ENCODE measurements around the gene DGAT2. TPM values are rescaled to one million over a fixed set of nuclear protein-coding genes. Genes with fewer than 3 reads are reported as not detected.
"Not testable (repeated sequence)": the region's sequence is repeated elsewhere in the genome, so short reads cannot be mapped to it uniquely, and the experiment has no call there.

DGAT2 gene
- total RNA-seq, 1 donor from 2014 or later: 2.6 TPM

- no peak for DNase-seq (ENCODE audit: low read depth)
- no peak for FAIRE-seq
- no peaks in the 10 kb centered on the region for H3K27me3 ChIP-seq (ENCODE audit: control insufficient read depth, insufficient read depth, low read length)
- TF ChIP-seq CTCF (IDR thresholded peaks at IDR 0.05; ENCODE audit: insufficient read depth, low read length, severe bottlenecking): no peak
- no peaks in the 10 kb centered on the region for H3K36me3 ChIP-seq (ENCODE audit: control insufficient read depth, insufficient read depth, low read length)
- no peak overlapping the region for H3K4me3 ChIP-seq (ENCODE audit: low read depth, low read length)
These were observed 33.9 kb upstream of the DGAT2 start for GRCh38 chr11:75734491-75735180.

DNA sequence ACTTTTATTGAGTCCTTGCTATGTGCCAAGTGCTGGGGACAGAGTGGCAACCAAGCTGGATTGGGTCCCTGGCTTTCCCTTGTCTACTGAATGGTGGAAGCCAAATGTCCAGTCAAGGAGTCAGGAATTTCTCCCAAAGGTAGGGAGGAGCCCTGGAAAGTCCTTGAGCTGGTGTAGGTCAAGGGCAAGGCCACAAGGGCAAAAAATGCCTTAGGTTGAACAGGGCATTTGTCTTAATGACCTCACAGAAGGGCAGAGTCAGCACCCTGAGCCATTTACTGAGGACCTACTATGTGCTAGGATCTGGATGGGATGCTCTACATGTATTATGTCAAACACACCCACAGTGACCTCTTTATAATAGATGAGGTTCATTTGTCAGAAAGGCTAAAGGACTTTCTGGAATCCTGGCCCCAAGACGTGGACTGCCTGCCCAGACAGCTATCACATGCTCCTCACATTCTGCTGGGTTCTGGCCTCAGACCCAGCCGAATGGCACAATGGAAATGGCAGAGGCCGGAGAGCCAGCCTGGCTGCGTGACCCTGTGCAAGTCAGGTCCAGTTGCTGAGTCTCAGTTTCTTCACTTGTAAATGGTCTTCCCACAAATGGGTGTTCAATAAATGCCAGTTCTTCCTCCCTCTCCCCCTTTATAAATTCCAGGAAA is 33.3 kb upstream of the DGAT2 start:
- Histone ChIP-seq H3K36me3 (ENCODE audit: control insufficient read depth, insufficient read depth, low read length) (no peaks in the 10 kb centered on the region), H3K4me3 (ENCODE audit: low read depth, low read length) (no peak overlapping the region), H3K27me3 (ENCODE audit: control insufficient read depth, insufficient read depth, low read length) (no peaks in the 10 kb centered on the region)
- FAIRE-seq: no peak
- TF ChIP-seq CTCF (IDR thresholded peaks at IDR 0.05; ENCODE audit: insufficient read depth, low read length, severe bottlenecking): no peak
- no peak for DNase-seq (ENCODE audit: low read depth)

DNA sequence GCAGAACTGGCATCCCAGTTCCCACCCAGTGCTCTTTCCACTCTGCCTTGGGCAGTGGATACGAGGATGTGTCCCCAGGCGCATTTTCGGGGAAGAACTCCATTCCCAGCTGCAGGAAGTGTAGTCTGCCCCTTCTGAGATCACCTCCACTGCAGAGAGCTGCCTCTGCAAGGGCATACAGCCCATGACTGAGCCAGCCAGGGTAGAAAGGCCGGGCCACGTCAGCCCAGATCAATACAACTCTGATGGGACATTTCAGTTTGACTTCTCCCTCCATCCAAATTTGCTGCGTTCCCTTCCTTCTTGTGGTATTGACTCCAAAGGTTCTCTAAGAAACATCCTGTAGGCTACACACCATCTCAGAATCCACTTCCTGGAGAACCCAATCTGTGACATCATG is 31.3 kb upstream of the DGAT2 start:
- H3K36me3 ChIP-seq (ENCODE audit: control insufficient read depth, insufficient read depth, low read length): no peaks in the 10 kb centered on the region
- no peaks in the 10 kb centered on the region for H3K27me3 ChIP-seq (ENCODE audit: control insufficient read depth, insufficient read depth, low read length)
- no peak for DNase-seq (ENCODE audit: low read depth)
- no peak for FAIRE-seq
- TF ChIP-seq CTCF (IDR thresholded peaks at IDR 0.05; ENCODE audit: insufficient read depth, low read length, severe bottlenecking): no peak
- H3K4me3 ChIP-seq (ENCODE audit: low read depth, low read length): no peak overlapping the region

- FAIRE-seq: no peak
- H3K36me3 ChIP-seq (ENCODE audit: control insufficient read depth, insufficient read depth, low read length): no peaks in the 10 kb centered on the region
- DNase-seq (ENCODE audit: low read depth): no peak
- H3K27me3 ChIP-seq (ENCODE audit: control insufficient read depth, insufficient read depth, low read length): no peaks in the 10 kb centered on the region
- H3K4me3 ChIP-seq (ENCODE audit: low read depth, low read length): no peak overlapping the region
- no peak for TF ChIP-seq CTCF (IDR thresholded peaks at IDR 0.05; ENCODE audit: insufficient read depth, low read length, severe bottlenecking)
These were observed 27.9 kb upstream of the DGAT2 start for GRCh38 chr11:75740681-75741080.

DNA sequence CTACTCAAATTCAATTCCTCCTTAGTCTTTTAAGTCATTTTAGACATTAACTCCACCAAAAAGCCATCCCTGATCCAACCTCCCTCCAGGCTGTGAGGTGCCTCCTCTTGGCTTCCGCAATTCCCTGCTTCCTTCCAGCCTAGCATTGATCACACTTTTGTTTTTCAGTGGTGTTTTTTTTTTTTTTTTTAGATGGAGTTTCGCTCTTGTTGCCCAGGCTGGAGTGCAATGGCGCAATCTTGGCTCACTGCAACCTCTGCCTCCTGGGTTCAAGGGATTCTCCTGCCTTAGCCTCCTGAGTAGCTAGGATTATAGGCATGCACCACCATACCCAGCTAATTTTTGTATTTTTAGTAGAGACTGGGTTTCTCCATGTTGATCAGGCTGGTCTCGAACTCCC is 25.4 kb upstream of the DGAT2 start:
- not testable (repeated sequence) for H3K4me3 ChIP-seq (ENCODE audit: low read depth, low read length); H3K27me3 ChIP-seq (ENCODE audit: control insufficient read depth, insufficient read depth, low read length); DNase-seq (ENCODE audit: low read depth); H3K36me3 ChIP-seq (ENCODE audit: control insufficient read depth, insufficient read depth, low read length); FAIRE-seq

DNA sequence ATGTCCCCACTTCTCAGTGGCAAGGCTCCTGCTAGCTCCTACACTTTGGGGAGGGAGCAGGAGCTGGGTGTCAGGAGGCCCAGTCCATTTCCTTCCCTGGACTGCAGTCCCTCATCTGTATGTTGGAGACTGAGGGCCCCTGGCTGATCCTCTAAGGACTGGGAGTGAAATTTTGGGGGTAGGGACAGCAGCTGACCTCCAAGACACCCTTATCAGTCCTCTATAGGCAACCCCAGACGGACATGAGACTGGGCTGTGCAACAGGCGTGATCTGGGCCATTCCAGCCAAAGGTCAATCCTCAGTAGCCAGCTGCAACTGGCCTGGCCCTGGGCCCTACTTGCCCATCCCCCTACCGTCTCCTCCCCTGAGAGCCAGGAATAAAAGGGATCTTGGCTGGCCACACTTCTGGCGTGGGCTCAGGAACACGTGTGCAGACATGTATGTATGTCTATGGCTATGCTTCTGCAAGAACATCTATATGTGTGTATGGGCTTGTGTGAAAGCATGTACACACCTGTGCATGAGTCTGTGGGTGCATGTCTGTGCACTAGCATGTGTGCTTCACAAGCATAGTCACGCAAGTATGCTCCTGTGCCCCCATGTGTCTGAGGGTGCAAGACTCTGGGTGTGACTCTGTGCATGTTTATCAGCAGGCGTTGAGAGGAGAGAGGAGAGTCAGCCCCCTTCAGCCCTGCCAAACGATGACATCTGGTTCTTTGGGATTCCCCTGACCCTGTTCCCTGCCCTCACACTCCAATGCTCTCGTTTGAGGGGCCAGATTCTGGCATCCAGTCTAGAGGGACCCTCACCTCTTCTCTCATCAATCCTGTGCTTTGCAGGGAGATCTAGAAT is 24.6 kb upstream of the DGAT2 start:
- no peaks in the 10 kb centered on the region for H3K36me3 ChIP-seq (ENCODE audit: control insufficient read depth, insufficient read depth, low read length)
- TF ChIP-seq CTCF (IDR thresholded peaks at IDR 0.05; ENCODE audit: insufficient read depth, low read length, severe bottlenecking): no peak
- FAIRE-seq (peak; percentile 84), DNase-seq (ENCODE audit: low read depth) (peak; percentile 57)
- no peaks in the 10 kb centered on the region for H3K27me3 ChIP-seq (ENCODE audit: control insufficient read depth, insufficient read depth, low read length)
- no peak overlapping the region for H3K4me3 ChIP-seq (ENCODE audit: low read depth, low read length)
